ENCODE results near the gene RPS17.

RPS17 gene

GRCh38 chr15:82540055-82540983 is at the start of gene RPS17:
Gene RPS17 (minus strand): TSS chr15:82540457. CDS start chr15:82540428, 29 bp downstream.
- DNase-seq: no peak

GRCh38 chr15:82587805-82588204 is 47.5 kb upstream of the RPS17 start:
- DNase-seq: no peak

- no peak for DNase-seq
Measured at GRCh38 chr15:82585072-82585471, 44.8 kb upstream of the RPS17 start.

GRCh38 chr15:82580713-82581112 is 40.5 kb upstream of the RPS17 start:
- DNase-seq: no peak

GRCh38 chr15:82575335-82575734 is 35.1 kb upstream of the RPS17 start:
- DNase-seq: no peak

GRCh38 chr15:82572986-82573385 is 32.7 kb upstream of the RPS17 start:
- no peak for DNase-seq

GRCh38 chr15:82572311-82572710 is 32.1 kb upstream of the RPS17 start:
- DNase-seq: no peak

- DNase-seq: no peak
Measured at GRCh38 chr15:82571722-82572222, 31.5 kb upstream of the RPS17 start.

GRCh38 chr15:82570721-82571508 is 30.7 kb upstream of the RPS17 start:
- DNase-seq: no peak

GRCh38 chr15:82569834-82570233 is 29.6 kb upstream of the RPS17 start:
- no peak for DNase-seq

GRCh38 chr15:82568986-82569385 is 28.7 kb upstream of the RPS17 start:
- DNase-seq: no peak

GRCh38 chr15:82567661-82568060 is 27.4 kb upstream of the RPS17 start:
- no peak for DNase-seq

GRCh38 chr15:82566690-82567089 is 26.4 kb upstream of the RPS17 start:
- DNase-seq: no peak

- no peak for DNase-seq
Measured at GRCh38 chr15:82558502-82558901, 18.2 kb upstream of the RPS17 start.

GRCh38 chr15:82556315-82557035 is 16.2 kb upstream of the RPS17 start:
- no peak for DNase-seq

GRCh38 chr15:82554849-82555248 is 14.6 kb upstream of the RPS17 start:
- DNase-seq: no peak

- no peak for DNase-seq
Measured at GRCh38 chr15:82554351-82554750, 14.1 kb upstream of the RPS17 start.

GRCh38 chr15:82553846-82554245 is 13.6 kb upstream of the RPS17 start:
- no peak for DNase-seq

GRCh38 chr15:82552861-82553260 is 12.6 kb upstream of the RPS17 start:
- DNase-seq: no peak

- DNase-seq: no peak
Measured at GRCh38 chr15:82551646-82552247, 11.5 kb upstream of the RPS17 start.

- no peak for DNase-seq
Measured at GRCh38 chr15:82549199-82549665, 9.0 kb upstream of the RPS17 start.

- DNase-seq: no peak
Measured at GRCh38 chr15:82548700-82549099, 8.4 kb upstream of the RPS17 start.
